Parathyroid adenoma (tissue), 2 donors: ENCODE data around the gene HLA-DPA1.

Experiments used
- H2AFZ ChIP-seq: fragments of 300-600 bp; sonication (generic); one replicate; pipeline ENCODE4 v1.7.0; 2017; ENCODE audit warnings: antibody characterized with exemption, mild to moderate bottlenecking
- H3K27ac ChIP-seq: fragments of 300-600 bp; sonication (generic); one replicate; pipeline ENCODE4 v1.7.0; 2017
- H3K27me3 ChIP-seq: fragments of 300-600 bp; sonication (generic); one replicate; pipeline ENCODE4 v1.7.0; 2017; ENCODE audit warnings: low read length; ENCODE audit not compliant: control insufficient read depth, insufficient read depth
- H3K36me3 ChIP-seq: fragments of 300-600 bp; sonication (generic); one replicate; pipeline ENCODE4 v1.7.0; 2017; ENCODE audit warnings: low read length; ENCODE audit not compliant: control insufficient read depth, insufficient read depth
- H3K4me1 ChIP-seq: fragments of 300-600 bp; sonication (generic); one replicate; pipeline ENCODE4 v1.7.0; 2017; ENCODE audit warnings: control low read depth
- H3K4me2 ChIP-seq: fragments of 300-600 bp; sonication (generic); one replicate; pipeline ENCODE4 v1.7.0; 2017; ENCODE audit warnings: low read length
- H3K4me3 ChIP-seq: fragments of 300-600 bp; sonication (generic); one replicate; pipeline ENCODE4 v1.7.0; 2017; ENCODE audit warnings: low read depth, low read length
- H3K79me2 ChIP-seq: fragments of 300-600 bp; sonication (generic); one replicate; pipeline ENCODE4 v1.7.0; 2017; ENCODE audit warnings: control low read depth
- H3K9ac ChIP-seq: fragments of 300-600 bp; sonication (generic); one replicate; pipeline ENCODE4 v1.7.0; 2017; ENCODE audit warnings: mild to moderate bottlenecking
- H3K9me3 ChIP-seq: fragments of 300-600 bp; sonication (generic); one replicate; pipeline ENCODE4 v1.7.0; 2017; ENCODE audit warnings: low read length; ENCODE audit not compliant: control insufficient read depth
- CTCF ChIP-seq: fragments of 300-600 bp; sonication (generic); IDR thresholded peaks from one replicate; pipeline ENCODE4 v1.7.0; 2017; ENCODE audit warnings: antibody characterized with exemption, mild to moderate bottlenecking
- donor health status: primary hyperparathyroidism.

Gene HLA-DPA1

GRCh38 chr6:33050014-33050810 lies 23.2 kb downstream of the HLA-DPA1 start:
- H3K9me3 ChIP-seq: no peaks in the 10 kb centered on the region
- no peak overlapping the region for H3K27ac ChIP-seq
- TF ChIP-seq CTCF: no peak
- no peaks in the 10 kb centered on the region for H3K36me3 ChIP-seq
- no peaks in the 10 kb centered on the region for H3K27me3 ChIP-seq
- H3K79me2 ChIP-seq: no peaks in the 10 kb centered on the region
- no peak overlapping the region for H2AFZ ChIP-seq
- no peak overlapping the region for H3K4me3 ChIP-seq
- H3K4me1 ChIP-seq: no peaks in the 10 kb centered on the region
- no peak overlapping the region for H3K4me2 ChIP-seq
- H3K9ac ChIP-seq: no peak overlapping the region

- Histone ChIP-seq H3K27ac (no peak overlapping the region), H3K9ac (no peak overlapping the region), H3K36me3 (no peaks in the 10 kb centered on the region), H3K79me2 (no peaks in the 10 kb centered on the region), H3K4me2 (no peak overlapping the region), H3K27me3 (no peaks in the 10 kb centered on the region), H3K4me3 (no peak overlapping the region), H3K4me1 (no peaks in the 10 kb centered on the region), H2AFZ (no peak overlapping the region), H3K9me3 (no peaks in the 10 kb centered on the region)
- TF ChIP-seq CTCF: no peak
Observed at GRCh38 chr6:33049323-33050013, 24.0 kb downstream of the HLA-DPA1 start.

GRCh38 chr6:33040157-33040556 lies 33.3 kb downstream of the HLA-DPA1 start:
- H3K27ac ChIP-seq: no peak overlapping the region
- H3K79me2 ChIP-seq: no peaks in the 10 kb centered on the region
- H3K36me3 ChIP-seq: no peaks in the 10 kb centered on the region
- no peaks in the 10 kb centered on the region for H3K4me1 ChIP-seq
- no peak overlapping the region for H3K4me3 ChIP-seq
- H2AFZ ChIP-seq: no peak overlapping the region
- no peaks in the 10 kb centered on the region for H3K9me3 ChIP-seq
- no peaks in the 10 kb centered on the region for H3K27me3 ChIP-seq
- TF ChIP-seq CTCF: no peak
- no peak overlapping the region for H3K9ac ChIP-seq
- H3K4me2 ChIP-seq: no peak overlapping the region

- Histone ChIP-seq H3K4me2 (no peak overlapping the region), H3K79me2 (no peaks in the 10 kb centered on the region), H3K9me3 (no peaks in the 10 kb centered on the region), H3K27me3 (no peaks in the 10 kb centered on the region), H3K36me3 (no peaks in the 10 kb centered on the region), H2AFZ (no peak overlapping the region), H3K4me3 (no peak overlapping the region), H3K9ac (no peak overlapping the region), H3K27ac (no peak overlapping the region), H3K4me1 (no peaks in the 10 kb centered on the region)
- TF ChIP-seq CTCF: no peak
Observed at GRCh38 chr6:33036535-33036934, 36.9 kb downstream of the HLA-DPA1 start.
